K562 (cell line): ENCODE data around the gene PMIS2. TPM values are rescaled to one million over a fixed set of nuclear protein-coding genes. Genes with fewer than 3 reads are reported as not detected.
A peak's percentile ranks its signal among the peaks of the same experiment; 100 is the strongest.

Source experiments
- ATAC-seq: fragments of 200-7000 bp; cut with Tn5 transposase; 3 replicates; pipeline ENCODE4 v1.9.1; 2020; ENCODE audit warnings: moderate library complexity
- BruUV-seq: library from RNA; stranded (reverse); fragments of 400-500 nt; replicated peaks from 2 replicates; lab custom pipeline; 2021; lab: Mats Ljungman, UMichigan
- CTCF ChIA-PET: fragments of 300-600 bp; formaldehyde crosslinking; extraction: SDS; loops from one replicate; lab custom pipeline; 2021; ENCODE audit warnings: low intra/inter-chr PET ratio; lab: Yijun Ruan, JAX
- POLR2A ChIA-PET: fragments of 300-600, 350-650 bp; sonication (Branson Sonifier 250); formaldehyde crosslinking; extraction: SDS; loops from one replicate; lab custom pipeline; 2021; ENCODE audit warnings: antibody characterized with exemption, inconsistent platforms; lab: Yijun Ruan, JAX
- DNase-seq, 4 experiments: peaks; one replicate each; pipeline versions ENCODE4 v3.0.0 to v3.0.0-alpha.2; 2011 to 2018; ENCODE audit warnings: low spot score in 3 of 4, mixed read lengths in 3 of 4; ENCODE audit errors: extremely low read depth in 1 of 4
- FAIRE-seq: peaks from 2 replicates; lab custom pipeline; 2011; peaks lifted over from hg19 to GRCh38; lab: Jason Lieb, UNC
- H2AFZ ChIP-seq: 2 replicates; pipeline ENCODE4 v1.6.0; 2011; ENCODE audit warnings: low read depth, low read length, control low read depth, inconsistent platforms
- H3K27ac ChIP-seq: fragments of 200-600 bp; 3 replicates; pipeline ENCODE4 v1.8.0; 2011; ENCODE audit warnings: low read depth, mild to moderate bottlenecking, control low read depth, inconsistent platforms, low read length, moderate library complexity, mixed read lengths; ENCODE audit errors: extremely low read depth
- H3K27me3 ChIP-seq, 2 experiments: fragments of 300-600 bp in 1 of 2; 2 replicates in 1 of 2; 3 replicates in 1 of 2; pipeline versions ENCODE4 v1.6.0 to v1.8.0; 2011; ENCODE audit warnings: inconsistent platforms in 2 of 2, low read length in 2 of 2, mild to moderate bottlenecking in 1 of 2, mixed read lengths in 1 of 2, moderate library complexity in 1 of 2; ENCODE audit not compliant: control insufficient read depth in 2 of 2, insufficient read depth in 2 of 2
- H3K36me3 ChIP-seq: fragments of 300-600 bp; 3 replicates; pipeline ENCODE4 v1.8.0; 2011; ENCODE audit warnings: mild to moderate bottlenecking, low read length, inconsistent platforms; ENCODE audit not compliant: control insufficient read depth, insufficient read depth
- H3K4me1 ChIP-seq, 2 experiments: fragments of 200-600 bp in 1 of 2; replicated peaks in 1 of 2; 2 replicates in 1 of 2; 3 replicates in 1 of 2; pipeline versions ENCODE4 v1.5.1 to v1.8.0; 2011; ENCODE audit warnings: inconsistent platforms in 2 of 2, low read length in 2 of 2, mild to moderate bottlenecking in 1 of 2, mixed read lengths in 1 of 2, moderate library complexity in 1 of 2; ENCODE audit not compliant: control insufficient read depth in 2 of 2, insufficient read depth in 2 of 2
- H3K4me2 ChIP-seq: 2 replicates; pipeline ENCODE4 v1.6.1; 2011; ENCODE audit warnings: low read length, control low read depth, inconsistent platforms, mixed read lengths; ENCODE audit not compliant: insufficient read depth
- H3K4me3 ChIP-seq: fragments of 200-600 bp; sonication (generic), shearing (Covaris generic); 2 replicates; pipeline ENCODE4 v1.5.1; 2016; ENCODE audit warnings: control low read depth, inconsistent platforms
- H3K79me2 ChIP-seq: fragments of 200-600 bp; 3 replicates; pipeline ENCODE4 v1.8.0; 2011; ENCODE audit warnings: low read length, inconsistent platforms; ENCODE audit not compliant: control insufficient read depth, insufficient read depth
- H3K9ac ChIP-seq, 2 experiments: 2 replicates each; pipeline versions ENCODE4 v1.6.0 to v1.6.1; 2011; ENCODE audit warnings: low read depth in 2 of 2, low read length in 2 of 2, control low read depth in 1 of 2, inconsistent platforms in 1 of 2, mild to moderate bottlenecking in 1 of 2, mixed read lengths in 1 of 2; ENCODE audit not compliant: insufficient read depth in 1 of 2
- H3K9me1 ChIP-seq: one replicate; pipeline ENCODE4 v1.6.0; 2011; ENCODE audit warnings: inconsistent platforms, mild to moderate bottlenecking, low read length, moderate library complexity; ENCODE audit not compliant: control insufficient read depth, insufficient read depth
- H3K9me3 ChIP-seq: replicated peaks from 2 replicates; pipeline ENCODE4 v1.5.1; 2011; ENCODE audit warnings: low read depth, low read length, inconsistent platforms; ENCODE audit not compliant: control insufficient read depth, insufficient read depth
- H4K20me1 ChIP-seq: replicated peaks from 2 replicates; pipeline ENCODE4 v1.6.1; 2011; ENCODE audit warnings: low read length, inconsistent platforms, mixed read lengths; ENCODE audit not compliant: control insufficient read depth, insufficient read depth
- DMBX1 ChIP-seq: fragments of 250-450 bp; sonication (Bioruptor Pico); IDR thresholded peaks from 2 replicates; pipeline ENCODE4 v1.8.0; 2022; ENCODE audit warnings: inconsistent platforms, mild to moderate bottlenecking, moderate library complexity, borderline replicate concordance
- ELF2 ChIP-seq: fragments of 250-450 bp; sonication (Bioruptor Pico); IDR thresholded peaks from 2 replicates; pipeline ENCODE4 v1.5.0; 2021; ENCODE audit warnings: mild to moderate bottlenecking
- ETS2 ChIP-seq: IDR thresholded peaks from 2 replicates; pipeline ENCODE4 v1.6.1; 2016; ENCODE audit warnings: borderline replicate concordance, missing genetic modification characterization, mild to moderate bottlenecking, moderate library complexity, missing compliant biosample characterization; ENCODE audit not compliant: poor library complexity, severe bottlenecking
- GABPB1 ChIP-seq: sonication (generic); formaldehyde crosslinking; IDR thresholded peaks from 2 replicates; pipeline ENCODE4 v1.8.0; 2022; ENCODE audit warnings: mild to moderate bottlenecking, missing genetic modification reagents
- HEY1 ChIP-seq: fragments of 250-450 bp; sonication (Bioruptor Pico); IDR thresholded peaks from 2 replicates; pipeline ENCODE4 v1.5.0; 2020; ENCODE audit warnings: mild to moderate bottlenecking, moderate library complexity, borderline replicate concordance
- KAT8 ChIP-seq: fragments of 450-650 bp; IDR thresholded peaks from 2 replicates; pipeline ENCODE4 v1.6.1; 2016; ENCODE audit warnings: low read depth, mild to moderate bottlenecking
- MBD1 ChIP-seq: fragments of 250-450 bp; sonication (Bioruptor Pico); IDR thresholded peaks from 2 replicates; pipeline ENCODE4 v1.8.0; 2022; ENCODE audit warnings: inconsistent platforms
- MEF2D ChIP-seq: conservative IDR thresholded peaks from 2 replicates; pipeline ENCODE4 v1.6.1; 2016; ENCODE audit warnings: low read depth, missing genetic modification characterization, missing compliant biosample characterization
- NFRKB ChIP-seq: fragments of 450-650 bp; IDR thresholded peaks from 2 replicates; pipeline ENCODE4 v1.6.1; 2016; ENCODE audit warnings: low read depth
- PBX2 ChIP-seq, 2 experiments: IDR thresholded peaks in 1 of 2; conservative IDR thresholded peaks in 1 of 2; 2 replicates each; pipeline ENCODE4 v1.6.1; 2016; ENCODE audit warnings: low read depth in 2 of 2, mild to moderate bottlenecking in 1 of 2, missing compliant biosample characterization in 1 of 2, missing genetic modification characterization in 1 of 2, moderate library complexity in 1 of 2
- PHF8 ChIP-seq: fragments of 200-600 bp; sonication (generic); IDR thresholded peaks from 2 replicates; pipeline ENCODE4 v1.6.1; 2012; ENCODE audit warnings: mixed run types, mild to moderate bottlenecking, inconsistent platforms, low read length, moderate library complexity, borderline replicate concordance
- POLR2AphosphoS2 ChIP-seq: IDR thresholded peaks from 2 replicates; pipeline ENCODE4 v1.6.1; 2012; ENCODE audit warnings: low read length, improper control_type of control experiment
- RUNX1 ChIP-seq: sonication (generic); IDR thresholded peaks from 2 replicates; pipeline ENCODE4 v1.6.1; 2016; ENCODE audit warnings: antibody characterized with exemption, low read depth
- ZFPM2 ChIP-seq: fragments of 250-450 bp; sonication (Bioruptor Pico); IDR thresholded peaks from 2 replicates; pipeline ENCODE4 v1.5.1; 2022; ENCODE audit warnings: mild to moderate bottlenecking
- ZNF79 ChIP-seq: fragments of 250-450 bp; sonication (Bioruptor Pico); IDR thresholded peaks from 2 replicates; pipeline ENCODE4 v1.4.0; 2020; ENCODE audit warnings: low read depth, mild to moderate bottlenecking, moderate library complexity
- WGBS: fragments of 100-300 bp; shearing (Covaris generic); methylation state at CpG from one replicate; pipeline ENCODE4 v1.1.6; 2016; ENCODE audit warnings: low coverage, mixed read lengths; ENCODE audit not compliant: insufficient coverage; ENCODE audit errors: missing lambda C conversion rate; 5-methylcytosine and 5-hydroxymethylcytosine counted together
- in situ Hi-C: fragments of 300-500 bp; cut with MboI; formaldehyde crosslinking; loops from 4 replicates; pipeline ENCODE4 v1.15.0; 2018; ENCODE audit warnings: inconsistent platforms, mixed read lengths
- intact Hi-C: fragments of 100-400 bp; cut with micrococcal nuclease; formaldehyde crosslinking; loops from 2 replicates; pipeline ENCODE4 v1.14.2; 2022
- polyA plus RNA-seq, 8 experiments: library from polyadenylated mRNA; depleted of rRNA in 4 of 8; stranded (reverse) in 5 of 8; unstranded in 3 of 8; fragments of >200 nt; fragmentation: Nextera tagmentation in 2 of 8; fragmentation: Illumina TruSeq in 1 of 8; extraction: Ambion mirVana in 2 of 8; extraction: Trizol in 1 of 8; gene quantifications; 2 replicates each; pipeline versions ENCODE4 v1.2.1 to v1.2.3, GENCODE V29; 2011 to 2014; ENCODE audit warnings: inconsistent platforms in 1 of 8, missing spikeins in 1 of 8
- total RNA-seq, 7 experiments: library from RNA; depleted of rRNA in 6 of 7; stranded (reverse); fragments of >200 nt in 6 of 7; fragmentation: Illumina TruSeq in 2 of 7; extraction: Trizol in 2 of 7; gene quantifications; 2 replicates each; pipeline versions ENCODE4 v1.2.1 to v1.2.3, GENCODE V29; 2011 to 2021; ENCODE audit warnings: low replicate concordance in 1 of 7

Gene PMIS2
- total and polyA plus RNA-seq, 9 of the 15 experiments (the other 6 are each of a cell fraction or from before 2014, with no cell fraction given), result not detected

- in situ Hi-C loops, result no loop called here
- WGBS, result 92% methylated on average over 9 of the region's 12 CpGs
- H4K20me1 ChIP-seq, result no peaks in the 10 kb centered on the region
- H3K79me2 ChIP-seq, result no peaks in the 10 kb centered on the region
- intact Hi-C loops, result no loop called here
- DNase-seq, result no peak
- no peak overlapping the region for H3K27ac ChIP-seq
- H2AFZ ChIP-seq, result no peak overlapping the region
- no peak overlapping the region for H3K4me3 ChIP-seq
- no peak overlapping the region for H3K4me2 ChIP-seq
- H3K9me1 ChIP-seq, result no peaks in the 10 kb centered on the region
- H3K9me3 ChIP-seq, result no peaks in the 10 kb centered on the region
- no peak for ATAC-seq
- H3K9ac ChIP-seq, result peak overlapping the region in 1 of 2 experiments; percentile 82; a peak in 2 of 4 replicates
- no peak for FAIRE-seq
- no peaks in the 10 kb centered on the region for H3K27me3 ChIP-seq
- peaks cover 49% of the 10 kb centered on the region; the same call in 2 of the 3 replicates for H3K36me3 ChIP-seq
- POLR2A ChIA-PET, result interaction anchor here (0.7 to 1.2 kb wide), 2 partner anchors 18 to 240 kb away, joined by 3 to 5 read pairs; no protein-coding TSS in a partner anchor
- no TSS peak for BruUV-seq
- CTCF ChIA-PET, result no interaction called here
- peaks cover 0 to 30% of the 10 kb centered on the region in 2 experiments; a peak in 2 of 5 replicates for H3K4me1 ChIP-seq
- TF ChIP-seq ZNF79 (CRISPR knock-in tag) (no peak), RUNX1 (no peak), DMBX1 (no peak), PHF8 (no peak), NFRKB (no peak), HEY1 (CRISPR knock-in tag) (no peak), KAT8 (no peak), PBX2 (CRISPR knock-in tag; IDR thresholded peaks at IDR 0.05; ENCODE audit: low read depth) (no peak), PBX2 (tag; conservative IDR thresholded peaks at IDR 0.05; ENCODE audit: low read depth) (no peak), ZFPM2 (CRISPR knock-in tag) (no peak), MEF2D (tag) (no peak), ETS2 (no peak), GABPB1 (CRISPR knock-in tag) (no peak), MBD1 (CRISPR knock-in tag) (no peak), POLR2AphosphoS2 (no peak), ELF2 (CRISPR knock-in tag) (no peak)
These were observed 33.4 kb downstream of the PMIS2 start for GRCh38 chr19:35619290-35619923.
